Stimulated activated CD4-positive, alpha-beta T cell treated with anti-CD3 and anti-CD28 coated beads, Interleukin-1b, Interleukin-23, amount 100 ng/mL, for 24 hours (primary cell): ENCODE measurements around the gene MPDZ.

Experiments used
- DNase-seq, 4 experiments: peaks; one replicate each; pipeline ENCODE4 v3.0.0-alpha.2; 2020; ENCODE audit warnings: low read depth in 4 of 4, low spot score in 1 of 4

MPDZ gene

GRCh38 chr9:13088720-13089427 is 190.6 kb downstream of the MPDZ start:
- no peak for DNase-seq

GRCh38 chr9:13083963-13084528 is 195.4 kb downstream of the MPDZ start:
- no peak for DNase-seq

- DNase-seq, result no peak
Measured at GRCh38 chr9:13083366-13083765, 196.1 kb downstream of the MPDZ start.

GRCh38 chr9:13082796-13083195 is 196.7 kb downstream of the MPDZ start:
- DNase-seq, result no peak

GRCh38 chr9:13078164-13078563 is 201.3 kb downstream of the MPDZ start:
- no peak for DNase-seq

GRCh38 chr9:13076616-13077015 is 202.9 kb downstream of the MPDZ start:
- DNase-seq, result no peak

- no peak for DNase-seq
Measured at GRCh38 chr9:13071921-13072320, 207.6 kb downstream of the MPDZ start.

GRCh38 chr9:13070612-13071595 is 208.6 kb downstream of the MPDZ start:
- DNase-seq, result no peak

GRCh38 chr9:13069498-13069897 is 210.0 kb downstream of the MPDZ start:
- no peak for DNase-seq

- no peak for DNase-seq
Measured at GRCh38 chr9:13064676-13065075, 214.8 kb downstream of the MPDZ start.

- DNase-seq, result no peak
Measured at GRCh38 chr9:13063880-13064459, 215.5 kb downstream of the MPDZ start.

GRCh38 chr9:13061390-13061789 is 218.1 kb downstream of the MPDZ start:
- no peak for DNase-seq
